HG02870 (cell line): ENCODE results near the gene CSMD2.

Source experiments
- ATAC-seq: cut with Tn5 transposase; IDR thresholded peaks from one replicate; pipeline ENCODE4 v1.9.1; 2021; ENCODE audit warnings: mild to moderate bottlenecking, moderate library complexity; ENCODE audit not compliant: unreplicated experiment

The CSMD2 gene

DNA sequence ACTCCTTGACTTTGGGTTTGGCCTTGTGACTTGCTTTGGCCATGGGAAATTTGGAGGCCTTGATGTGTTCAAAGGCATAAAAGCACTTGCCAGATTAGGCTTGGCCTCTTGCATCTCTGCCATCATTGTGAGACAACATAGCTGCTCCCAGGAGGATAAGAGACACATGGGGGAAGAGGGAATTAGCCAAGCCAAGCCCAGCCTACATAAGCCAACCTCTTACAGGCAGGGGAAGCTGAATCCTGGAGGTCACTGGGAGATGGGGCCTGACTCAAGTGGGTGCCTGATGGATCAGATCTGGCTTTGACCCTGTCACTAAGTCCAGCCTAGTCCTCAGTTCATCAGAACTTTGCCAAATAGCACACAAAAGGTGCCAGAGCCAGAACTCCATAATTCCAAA, 338.7 kb downstream of the CSMD2 start:
- no peak for ATAC-seq

- no peak for ATAC-seq
These were observed 339.5 kb downstream of the CSMD2 start for GRCh38 chr1:33825506-33825905.

DNA sequence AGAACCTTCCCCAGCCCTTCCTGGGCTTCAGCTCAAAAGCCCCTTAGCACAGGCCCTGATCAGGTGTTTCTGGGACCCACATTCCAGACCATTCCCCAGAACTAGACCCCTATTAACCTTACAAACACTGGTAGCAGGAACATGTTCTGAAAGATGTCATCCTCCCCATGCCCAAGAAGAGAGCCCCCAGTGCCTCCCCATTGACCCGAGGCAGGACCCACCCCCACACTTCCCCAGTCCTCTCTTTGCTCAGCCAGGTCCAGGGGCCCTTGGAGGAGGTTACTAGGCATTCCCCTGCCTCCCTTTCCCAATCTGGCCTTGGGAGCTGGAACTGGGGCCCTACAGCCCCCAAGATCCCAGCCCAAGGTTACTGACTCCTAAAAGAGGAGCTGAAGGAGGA, 340.1 kb downstream of the CSMD2 start:
- ATAC-seq, result no peak

GRCh38 chr1:33824321-33824720, 340.7 kb downstream of the CSMD2 start:
- ATAC-seq, result no peak

DNA sequence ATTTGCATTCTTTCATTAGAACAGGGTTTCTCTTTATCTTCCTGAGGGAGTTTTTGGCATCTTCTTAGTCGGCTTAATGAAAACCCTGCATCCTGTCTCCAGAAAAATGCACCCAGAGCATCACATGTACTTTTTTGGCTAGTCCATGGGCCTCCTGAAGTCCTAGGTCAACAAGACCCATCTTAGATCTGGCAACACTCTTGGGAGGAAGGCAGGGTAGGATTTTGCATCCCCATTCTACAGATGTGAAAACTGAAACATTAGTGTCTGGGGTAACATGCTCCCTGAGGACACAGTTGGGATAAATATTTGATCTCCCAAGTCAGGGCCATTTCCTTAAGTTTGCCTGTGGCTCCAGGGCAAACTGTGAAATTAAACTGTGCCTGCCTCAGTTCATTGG, 341.2 kb downstream of the CSMD2 start:
- ATAC-seq, result no peak

DNA sequence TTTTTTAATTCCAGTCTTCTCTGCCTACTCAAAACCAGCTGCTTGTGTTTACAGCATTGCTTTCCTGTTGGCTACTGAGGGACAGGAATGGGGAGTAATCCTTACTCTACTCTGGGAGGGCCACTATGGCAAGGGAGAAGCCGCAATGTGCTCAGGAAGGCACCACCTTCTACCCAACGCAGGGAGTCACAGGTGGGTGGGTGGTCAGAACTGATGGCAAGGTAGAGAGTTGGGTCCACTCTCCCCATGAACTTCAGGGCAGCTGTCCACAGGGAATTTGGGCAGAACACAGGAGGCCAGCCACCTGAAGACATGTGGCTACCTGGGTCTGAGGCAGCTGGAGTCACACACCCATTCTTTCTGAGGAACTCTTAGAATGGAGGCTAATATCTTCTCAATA, 341.6 kb downstream of the CSMD2 start:
- ATAC-seq, result no peak

DNA sequence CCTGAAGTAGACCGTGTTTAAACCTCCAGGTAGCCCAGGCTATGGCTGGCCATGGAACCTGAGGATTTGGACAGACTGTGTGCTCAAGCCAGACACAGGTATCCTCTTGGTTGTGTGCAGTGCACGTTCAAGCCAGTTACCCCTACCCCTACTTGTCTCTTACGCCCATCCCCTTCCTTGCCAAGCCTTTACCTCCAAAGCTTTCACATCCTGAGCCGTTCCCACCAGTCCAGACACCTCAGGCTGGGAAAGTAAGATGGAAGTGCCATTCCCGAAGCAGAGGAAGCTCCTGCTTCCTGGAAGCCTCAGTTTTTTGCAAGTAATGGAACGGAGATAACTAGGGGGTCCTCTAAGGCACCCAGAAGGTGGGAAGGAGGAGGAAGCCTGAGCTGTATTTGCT, 342.6 kb downstream of the CSMD2 start:
- no peak for ATAC-seq

DNA sequence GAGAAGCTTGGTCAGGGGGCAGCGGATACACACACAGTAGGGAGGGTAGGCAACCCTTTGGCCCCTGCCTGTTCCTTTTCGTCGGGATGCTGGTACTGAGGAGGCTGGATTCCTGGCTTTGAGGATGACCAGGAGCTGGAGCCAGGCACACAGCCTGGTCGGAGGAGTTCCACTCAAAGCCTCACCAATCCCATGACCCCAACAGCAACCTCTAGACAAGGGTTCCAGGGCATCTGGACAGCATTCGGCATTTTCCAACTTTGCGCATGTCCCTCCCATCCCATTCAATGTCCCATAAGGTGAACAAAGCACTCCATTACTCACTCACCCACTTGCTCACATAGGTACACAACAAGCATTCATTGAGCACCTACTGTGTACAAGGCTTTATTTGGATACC, 343.7 kb downstream of the CSMD2 start:
- no peak for ATAC-seq

GRCh38 chr1:33820804-33821203, 344.2 kb downstream of the CSMD2 start:
- ATAC-seq, result no peak

DNA sequence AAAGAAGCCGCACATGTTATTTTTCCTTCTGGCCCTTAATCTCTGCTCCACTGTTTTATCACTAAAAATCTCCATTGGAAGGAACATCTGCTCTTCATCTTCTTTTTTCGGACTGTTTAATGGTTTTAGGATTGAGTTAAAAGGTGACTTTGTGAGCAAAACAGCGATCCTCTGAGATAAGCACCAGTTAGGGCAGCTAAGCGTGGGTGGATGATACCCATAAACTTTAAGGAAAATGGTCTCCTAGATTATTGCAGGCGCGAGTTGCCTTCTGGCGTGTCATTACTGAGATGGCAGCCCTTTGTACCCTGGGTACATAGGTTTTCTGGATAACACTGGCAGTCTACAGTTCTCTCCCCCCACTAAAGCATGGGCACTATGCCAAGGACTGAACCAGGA, 345.1 kb downstream of the CSMD2 start:
- no peak for ATAC-seq

DNA sequence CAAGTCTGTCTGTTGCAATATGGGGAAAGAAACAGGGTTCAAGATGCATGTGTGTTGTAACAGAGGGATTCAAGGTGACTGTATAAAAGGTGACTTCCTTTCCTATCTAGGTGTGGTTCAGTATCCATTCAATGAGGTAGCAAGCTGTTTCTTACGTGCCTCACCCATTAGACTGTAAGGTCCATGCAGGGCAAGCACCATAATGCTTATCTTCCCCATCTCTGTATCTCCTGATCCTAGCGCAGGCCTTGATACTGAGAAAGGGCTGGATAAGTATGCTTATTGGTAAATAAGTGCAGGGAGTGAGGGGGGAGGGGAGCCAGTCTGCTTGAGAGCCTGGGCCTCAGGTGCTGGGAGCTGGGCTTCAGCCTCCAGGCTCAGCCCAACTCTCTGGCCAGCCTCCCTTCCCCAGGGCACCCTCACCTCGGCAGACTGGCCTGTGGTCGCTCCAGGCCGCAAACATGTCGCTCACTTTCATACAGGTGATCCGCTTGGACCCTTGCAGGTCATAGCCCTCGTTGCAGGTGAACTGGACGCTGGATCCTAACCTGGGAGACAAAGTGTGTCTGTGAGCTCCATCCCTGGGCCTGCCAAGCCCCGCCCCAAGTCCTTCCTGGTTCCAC, 345.6 kb downstream of the CSMD2 start:
- no peak for ATAC-seq

GRCh38 chr1:33818071-33818470, 347.0 kb downstream of the CSMD2 start:
- ATAC-seq, result no peak

GRCh38 chr1:33815061-33815460, 350.0 kb downstream of the CSMD2 start:
- ATAC-seq, result no peak

GRCh38 chr1:33814166-33814565, 350.9 kb downstream of the CSMD2 start:
- no peak for ATAC-seq

DNA sequence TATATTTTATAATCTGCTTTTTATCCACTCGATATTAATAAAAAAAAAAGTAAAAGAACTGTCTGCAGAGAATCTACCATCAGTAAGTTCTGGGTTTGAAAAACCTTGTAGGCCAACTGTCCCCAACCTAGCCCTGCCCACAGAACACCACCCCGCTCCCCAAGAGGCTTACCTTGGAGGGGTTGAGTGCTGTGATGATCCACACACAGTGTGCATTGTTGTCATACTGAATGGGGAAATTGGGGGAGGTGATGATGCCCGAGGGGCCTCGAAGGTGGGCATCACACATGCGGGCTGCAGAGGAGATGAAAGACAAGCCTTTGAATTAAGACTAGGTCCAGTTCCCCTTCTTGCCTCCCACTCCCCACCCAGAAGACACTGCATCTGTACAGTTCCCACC, 354.5 kb downstream of the CSMD2 start:
- no peak for ATAC-seq

- ATAC-seq, result no peak
These were observed 359.0 kb downstream of the CSMD2 start for GRCh38 chr1:33805988-33806387.

- no peak for ATAC-seq
These were observed 362.8 kb downstream of the CSMD2 start for GRCh38 chr1:33802268-33802667.

- ATAC-seq, result no peak
These were observed 367.2 kb downstream of the CSMD2 start for GRCh38 chr1:33797849-33798248.

GRCh38 chr1:33792651-33793050, 372.4 kb downstream of the CSMD2 start:
- no peak for ATAC-seq

- no peak for ATAC-seq
These were observed 372.8 kb downstream of the CSMD2 start for GRCh38 chr1:33792216-33792615.

DNA sequence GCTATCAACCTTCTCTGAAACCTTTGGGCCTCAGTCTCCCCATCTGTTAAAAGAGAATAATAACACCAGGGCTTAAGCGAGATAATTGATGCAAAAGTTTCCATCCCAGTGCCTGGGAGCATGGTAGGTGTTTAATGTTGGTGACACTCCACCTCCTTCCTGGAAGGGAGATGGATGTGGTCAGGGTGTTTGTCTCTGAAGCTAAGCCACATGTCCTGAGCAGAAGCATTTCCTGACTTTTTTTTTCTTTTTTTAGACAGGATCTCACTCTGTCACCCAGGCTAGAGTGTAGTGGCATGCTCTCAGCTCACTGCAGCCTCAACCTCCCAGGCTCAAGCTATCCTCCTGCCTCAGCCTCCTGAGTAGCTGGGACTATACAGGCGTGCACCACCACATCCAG, 373.8 kb downstream of the CSMD2 start:
- ATAC-seq, result no peak

DNA sequence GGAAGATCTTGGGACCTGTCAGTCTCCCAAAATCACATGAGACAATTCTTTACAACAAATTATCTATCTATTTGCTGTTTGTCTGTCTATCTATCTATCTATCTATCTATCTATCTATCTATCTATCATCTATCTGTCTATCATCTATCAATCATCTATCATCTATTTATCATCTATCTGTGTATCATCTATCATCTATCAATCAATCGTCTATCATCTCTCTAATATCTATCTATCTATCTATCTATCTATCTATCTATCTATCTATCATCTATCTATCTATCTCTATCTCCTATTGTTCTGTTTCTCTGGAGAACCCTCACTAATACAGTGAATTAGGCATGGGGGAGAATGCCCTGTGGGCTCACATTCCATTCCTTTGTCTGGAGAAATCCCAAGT, 374.5 kb downstream of the CSMD2 start:
- no peak for ATAC-seq

GRCh38 chr1:33784876-33785275, 380.2 kb downstream of the CSMD2 start:
- no peak for ATAC-seq

DNA sequence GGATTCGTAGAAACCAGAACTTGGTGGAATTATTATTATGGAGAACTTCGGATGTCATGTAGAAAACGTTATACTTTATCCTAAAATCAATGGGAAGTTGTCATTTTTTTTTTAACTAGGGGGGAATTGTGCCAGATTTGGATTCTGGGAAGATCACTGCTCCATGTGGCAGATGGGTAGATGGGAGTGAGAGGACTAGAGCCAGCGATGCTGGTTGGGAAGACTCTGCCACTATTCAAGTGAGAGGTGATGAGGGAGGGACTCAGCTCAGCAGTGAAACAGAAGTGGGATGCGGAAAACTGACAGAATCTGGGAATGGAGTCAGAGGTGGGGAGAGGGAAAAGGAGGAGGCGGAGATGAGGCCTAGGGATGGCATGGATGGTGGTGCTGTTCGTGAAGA, 382.3 kb downstream of the CSMD2 start:
- ATAC-seq, result no peak
